ENCODE results near the gene COG5.

COG5 gene

DNA sequence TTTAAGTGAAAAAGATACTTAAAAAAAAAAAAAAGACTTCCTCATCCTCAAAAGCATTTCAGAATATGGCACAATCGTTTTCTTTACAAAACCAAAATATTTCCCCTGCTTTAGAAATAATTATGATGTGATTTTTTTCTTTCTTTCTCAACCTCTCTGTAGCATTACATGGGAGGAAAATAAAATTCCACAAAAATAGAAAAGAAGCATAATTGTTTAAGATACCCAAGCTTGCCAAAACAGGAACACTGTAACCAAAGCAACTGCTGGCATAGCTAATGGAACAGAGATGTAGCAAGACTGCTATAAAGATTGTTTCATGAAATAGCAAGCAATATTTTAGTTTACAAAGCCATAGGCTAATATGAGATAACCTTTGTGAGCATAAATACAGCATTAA lies 169.4 kb downstream of the COG5 start:
- no peak for DNase-seq (ENCODE audit: low read depth in 2 of 2)

DNA sequence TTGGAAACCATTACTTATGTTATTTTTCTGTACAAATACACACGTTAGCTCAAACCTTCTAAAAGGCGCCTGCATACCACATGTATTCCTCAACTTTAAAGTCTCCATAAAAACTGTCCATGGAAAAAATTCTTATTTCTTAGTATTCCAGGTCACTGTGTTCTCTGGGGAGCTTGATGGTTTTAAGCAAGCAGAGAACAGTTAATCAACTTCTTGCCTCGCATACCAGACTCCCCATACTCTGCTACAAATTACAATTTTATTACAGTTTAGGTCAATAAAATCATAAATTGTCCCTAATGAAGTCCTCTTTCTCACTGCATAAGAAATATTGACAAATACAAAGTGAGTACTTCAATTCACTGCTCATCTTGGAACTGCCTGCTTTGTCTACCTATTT lies 170.9 kb downstream of the COG5 start:
- DNase-seq (ENCODE audit: low read depth in 2 of 2): no peak

DNA sequence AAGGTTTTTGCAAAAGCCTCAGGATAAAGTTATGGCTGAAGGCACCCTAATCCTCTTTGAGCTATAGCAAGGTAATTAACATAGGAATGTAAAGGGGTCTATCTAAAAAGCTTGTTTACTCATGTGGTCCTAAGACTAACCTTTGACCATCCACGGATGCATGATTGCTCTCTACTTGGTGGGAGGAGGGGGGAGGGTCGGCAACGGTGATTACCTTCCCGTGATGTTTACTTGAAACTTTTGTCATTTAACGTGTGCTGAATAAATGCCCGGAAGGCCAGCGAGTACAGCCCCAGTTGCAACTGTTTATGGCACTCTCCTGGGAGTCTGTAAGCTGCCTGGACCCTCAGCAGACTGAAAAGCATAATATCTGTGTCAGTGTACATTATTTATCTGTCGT lies 172.8 kb downstream of the COG5 start:
- no peak for DNase-seq (ENCODE audit: low read depth in 2 of 2)

DNA sequence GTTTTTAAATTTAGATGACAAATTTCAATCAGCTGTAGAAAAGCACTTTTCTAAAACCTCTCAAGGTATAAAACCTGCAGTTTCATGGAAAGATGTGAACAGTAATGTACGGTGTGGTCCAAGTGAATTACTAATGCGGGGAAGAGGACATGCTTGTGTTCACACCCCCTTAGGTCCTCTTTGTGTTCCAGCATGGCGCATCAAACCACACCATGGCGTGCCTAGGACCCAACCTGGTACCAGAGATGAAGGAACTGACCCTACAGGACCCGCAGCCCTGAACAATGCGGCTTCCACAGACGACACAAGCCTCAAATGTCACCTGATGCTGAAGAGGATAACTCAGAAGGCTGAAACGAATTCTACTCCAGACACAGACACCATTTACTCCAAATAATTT lies 175.1 kb downstream of the COG5 start:
- no peak for DNase-seq (ENCODE audit: low read depth in 2 of 2)

DNA sequence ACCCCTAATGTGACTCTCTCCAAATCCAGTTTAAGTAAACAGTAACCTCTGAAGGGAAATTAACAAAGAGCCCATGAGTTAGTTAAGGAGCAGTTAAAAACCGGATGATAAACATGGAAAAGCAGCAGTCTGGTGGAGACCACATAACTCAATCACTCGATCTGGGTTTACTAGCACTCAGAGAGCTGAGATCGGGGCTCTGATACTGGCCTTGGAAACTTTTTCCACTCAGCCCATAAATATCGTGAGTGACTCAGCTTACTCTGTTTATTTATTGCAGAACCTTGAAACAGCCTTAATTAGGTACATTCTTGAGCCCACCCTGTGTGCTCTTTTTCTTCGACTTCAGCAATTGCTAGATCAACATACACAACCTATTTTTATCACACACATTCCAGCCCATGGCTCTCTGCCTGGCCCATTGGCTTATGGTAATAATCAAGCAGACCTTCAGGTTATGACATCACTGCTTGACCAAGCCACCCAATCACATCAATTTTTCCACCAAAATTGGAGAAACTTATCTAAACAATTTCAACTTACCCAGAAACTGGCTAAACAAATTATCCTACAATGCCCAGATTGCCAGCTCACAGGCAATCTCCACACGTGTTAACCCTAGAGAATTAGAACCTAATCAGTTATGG lies 176.0 kb downstream of the COG5 start:
- DNase-seq (ENCODE audit: low read depth in 2 of 2): no peak

DNA sequence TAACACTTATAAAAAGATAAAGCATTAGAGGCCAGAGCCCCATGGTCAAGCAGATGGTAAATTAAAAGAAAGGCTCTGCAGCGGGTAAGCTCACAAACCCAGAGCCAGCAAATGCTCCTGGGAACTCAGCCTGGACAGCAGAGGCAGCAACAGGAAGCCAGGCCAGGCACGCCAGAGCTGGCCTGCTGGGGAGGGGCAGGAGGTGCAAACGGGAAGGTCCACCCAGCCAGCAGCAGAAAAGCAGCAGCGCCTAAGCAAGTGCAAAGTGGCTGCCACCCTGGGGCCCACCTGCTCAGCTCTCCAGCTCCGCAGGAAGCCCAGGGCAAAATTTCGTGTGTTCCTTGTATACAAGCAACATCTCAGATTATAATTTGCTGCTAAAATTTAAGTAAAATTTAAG lies 176.6 kb downstream of the COG5 start:
- no peak for DNase-seq (ENCODE audit: low read depth in 2 of 2)

DNA sequence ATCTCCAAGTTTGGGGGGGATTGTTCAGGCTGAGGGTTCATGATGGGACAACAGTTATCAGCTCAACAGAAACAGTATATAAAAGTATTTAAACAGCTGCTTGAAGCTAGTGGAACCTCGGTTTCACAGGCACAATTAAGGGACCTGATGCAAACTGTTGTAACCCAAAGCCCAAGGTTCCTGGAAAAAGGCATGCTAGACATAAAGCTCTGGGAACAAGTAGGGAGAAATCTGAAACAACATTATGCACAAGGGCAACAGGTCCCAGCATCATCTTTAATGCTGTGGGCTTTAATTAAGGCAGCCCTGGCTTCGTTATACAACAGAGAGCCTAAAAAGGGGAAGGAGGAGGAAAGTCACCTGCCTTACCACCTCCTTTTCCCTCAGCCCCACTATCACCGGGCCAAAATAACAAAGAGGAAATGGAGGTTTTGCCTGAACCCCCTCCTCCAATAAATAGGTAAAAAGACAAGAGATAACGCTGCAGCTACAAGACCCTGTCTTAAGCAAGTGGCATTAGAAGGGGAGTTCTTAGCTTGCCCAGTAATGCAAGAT lies 177.1 kb downstream of the COG5 start:
- no peak for DNase-seq (ENCODE audit: low read depth in 2 of 2)

DNA sequence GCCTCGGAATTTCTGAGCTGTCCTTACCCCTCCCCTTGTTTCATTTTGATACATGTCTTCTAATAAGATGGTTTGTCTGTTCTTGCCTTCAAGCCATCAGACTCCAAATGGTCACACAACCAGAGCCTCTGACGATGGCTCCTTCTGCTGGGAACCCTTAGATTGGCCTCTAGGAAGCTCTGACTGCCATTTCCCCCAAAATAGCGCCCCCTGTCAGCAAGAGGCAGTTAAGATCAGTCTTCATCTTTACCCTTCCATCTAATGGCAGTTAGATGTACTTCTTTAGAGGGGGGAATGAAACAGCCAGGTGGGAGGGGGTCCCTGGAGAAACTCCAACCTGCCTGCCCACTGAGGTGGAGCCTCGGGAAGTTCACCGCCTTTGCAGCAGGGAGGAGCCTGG lies 179.7 kb downstream of the COG5 start:
- no peak for DNase-seq (ENCODE audit: low read depth in 2 of 2)

DNA sequence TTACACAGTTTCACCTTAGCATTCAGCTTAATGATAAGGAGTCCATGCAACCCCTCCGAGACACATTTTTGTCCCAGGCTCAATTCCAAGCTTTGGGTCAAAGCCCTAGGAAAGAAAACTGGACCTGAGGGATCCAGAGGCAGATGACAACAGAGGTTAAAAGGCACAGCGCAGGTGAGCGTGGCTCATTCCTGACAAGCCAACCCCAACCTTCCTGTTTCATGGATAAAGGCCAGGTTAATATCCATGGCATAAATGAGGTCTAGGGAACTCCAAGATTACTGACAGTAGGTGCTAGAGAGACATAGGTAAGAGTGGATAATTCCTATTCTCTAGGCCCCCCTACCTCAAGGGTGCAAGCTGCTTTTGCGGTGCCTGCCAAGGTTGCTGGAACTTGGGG lies 180.5 kb downstream of the COG5 start:
- no peak for DNase-seq (ENCODE audit: low read depth in 2 of 2)

DNA sequence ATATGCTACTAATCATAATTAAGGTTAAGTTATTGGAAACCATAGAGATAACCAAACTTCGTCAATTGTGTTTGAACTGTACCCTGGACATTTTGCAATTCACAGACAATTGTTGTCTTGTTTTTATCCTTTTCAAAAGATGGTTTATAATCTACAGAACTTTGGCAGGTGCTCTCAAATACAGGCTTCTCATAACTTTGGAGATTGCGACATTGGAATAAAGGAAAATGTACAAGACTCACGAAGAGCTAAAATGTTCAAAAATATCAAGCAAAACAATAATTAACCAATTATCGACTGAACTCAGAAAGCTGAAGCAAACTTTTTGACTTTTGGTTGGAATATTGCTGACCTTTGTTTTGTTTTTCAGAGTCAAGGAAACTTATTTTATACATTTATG lies 182.3 kb downstream of the COG5 start:
- DNase-seq (ENCODE audit: low read depth in 2 of 2): no peak

DNA sequence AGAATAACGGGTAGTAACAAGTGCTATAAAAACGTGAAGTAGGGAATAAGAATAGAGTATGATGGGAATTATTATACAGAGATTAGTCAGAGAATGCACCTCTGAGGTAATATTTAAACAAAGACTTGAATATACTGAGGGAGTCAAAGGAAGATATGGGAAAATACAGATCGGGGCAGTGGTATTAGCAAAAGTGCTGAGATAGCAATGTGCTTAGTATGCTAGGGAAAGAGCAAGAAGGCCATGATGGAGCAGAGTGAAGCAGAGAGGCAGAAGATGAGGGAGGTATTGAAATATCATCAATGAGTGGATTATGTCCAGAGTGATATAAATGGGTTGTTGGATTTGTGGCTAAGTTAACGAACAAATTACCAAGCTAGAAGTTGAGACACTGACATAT lies 190.4 kb downstream of the COG5 start:
- DNase-seq (ENCODE audit: low read depth in 2 of 2): no peak

DNA sequence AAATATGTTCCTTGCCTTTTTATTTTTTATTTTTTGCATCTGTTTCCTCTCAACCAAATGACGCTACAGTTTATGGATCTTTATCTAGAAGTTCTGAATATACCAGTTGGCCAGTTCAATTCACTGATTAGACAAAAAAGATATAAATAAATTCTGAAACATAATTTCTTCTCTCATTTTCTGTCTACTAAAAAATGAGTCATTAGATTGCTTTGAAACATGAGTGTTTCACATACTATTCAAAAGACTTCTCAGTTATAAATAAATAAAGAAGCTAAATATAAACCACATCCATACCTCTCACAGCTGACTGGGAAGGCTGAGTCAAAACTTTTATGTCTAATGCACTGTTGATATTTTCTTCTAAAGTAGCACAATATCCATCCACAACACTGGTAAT lies 191.4 kb downstream of the COG5 start:
- no peak for DNase-seq (ENCODE audit: low read depth in 2 of 2)

DNA sequence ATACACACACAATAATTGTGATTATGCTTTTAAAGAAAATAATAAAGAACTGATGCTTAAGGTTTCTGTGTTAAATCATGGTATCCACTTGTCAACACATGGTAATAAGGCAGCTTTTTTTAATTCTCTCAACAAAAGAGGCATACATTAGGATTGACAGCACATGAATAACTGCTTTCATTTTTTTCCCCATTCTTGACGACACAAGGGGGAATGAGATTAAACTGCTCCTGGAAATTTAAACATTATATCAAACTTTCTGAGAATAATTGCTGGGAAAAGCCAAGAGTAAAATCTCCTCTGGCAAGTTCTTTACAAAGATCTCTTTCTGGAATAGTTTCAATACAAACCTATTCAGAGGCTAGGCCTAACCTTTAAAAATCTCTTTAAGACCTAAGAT lies 192.9 kb downstream of the COG5 start:
- no peak for DNase-seq (ENCODE audit: low read depth in 2 of 2)

DNA sequence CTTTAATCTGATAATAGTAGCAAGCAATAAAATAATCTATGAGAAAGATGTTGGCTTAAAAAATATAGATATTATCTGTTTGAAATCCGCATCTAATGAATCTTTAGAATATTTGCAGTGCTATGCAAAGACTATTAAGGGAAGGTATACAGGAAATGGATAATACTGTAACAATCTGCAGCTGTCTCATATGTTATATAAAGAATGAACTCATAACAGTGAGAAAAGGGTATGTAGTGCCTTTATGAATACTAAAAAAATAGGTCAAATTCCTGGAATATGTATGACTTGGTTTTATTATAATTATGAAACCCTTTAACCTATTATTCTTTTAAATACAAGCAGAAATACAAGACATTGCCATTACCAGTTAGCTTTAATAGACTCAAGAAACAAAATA lies 198.9 kb downstream of the COG5 start:
- DNase-seq (ENCODE audit: low read depth in 2 of 2): no peak

DNA sequence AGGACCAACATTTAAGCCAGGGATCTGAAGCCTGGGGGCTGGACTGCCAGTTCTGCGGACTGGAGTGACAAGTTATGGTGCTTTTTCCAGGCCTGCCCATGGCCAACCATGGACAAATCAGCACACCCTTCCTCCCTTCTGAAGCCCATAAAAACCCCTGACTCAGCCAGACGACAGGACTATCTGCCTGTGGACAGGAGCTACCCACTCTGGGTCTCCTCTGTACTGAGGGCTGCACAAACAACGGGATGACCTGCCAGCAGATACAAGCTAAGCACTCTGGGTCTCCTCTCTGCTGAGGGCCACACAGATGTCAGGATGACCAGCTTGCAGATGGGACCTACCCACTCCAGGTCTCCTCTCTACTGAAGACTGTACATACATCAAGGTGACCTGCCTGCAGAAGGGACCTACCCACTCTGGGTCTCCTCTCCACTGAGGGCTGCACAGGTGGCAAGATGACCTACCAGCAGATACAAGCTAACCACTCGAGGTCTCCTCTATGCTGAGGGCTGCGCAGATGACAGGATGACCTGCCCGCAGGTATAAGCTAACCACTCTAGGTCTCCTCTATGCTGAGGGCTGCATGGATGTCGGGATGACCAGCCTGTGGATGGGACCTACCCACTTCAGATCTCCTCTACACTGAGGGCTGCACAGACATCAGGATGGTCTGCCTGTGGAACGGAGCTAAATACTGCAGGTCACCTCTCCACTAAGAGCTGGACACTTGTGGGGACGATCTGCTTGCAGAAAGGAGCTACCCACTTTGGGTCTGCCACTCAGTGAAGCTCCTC lies 204.0 kb downstream of the COG5 start:
- DNase-seq (ENCODE audit: low read depth in 2 of 2): no peak

DNA sequence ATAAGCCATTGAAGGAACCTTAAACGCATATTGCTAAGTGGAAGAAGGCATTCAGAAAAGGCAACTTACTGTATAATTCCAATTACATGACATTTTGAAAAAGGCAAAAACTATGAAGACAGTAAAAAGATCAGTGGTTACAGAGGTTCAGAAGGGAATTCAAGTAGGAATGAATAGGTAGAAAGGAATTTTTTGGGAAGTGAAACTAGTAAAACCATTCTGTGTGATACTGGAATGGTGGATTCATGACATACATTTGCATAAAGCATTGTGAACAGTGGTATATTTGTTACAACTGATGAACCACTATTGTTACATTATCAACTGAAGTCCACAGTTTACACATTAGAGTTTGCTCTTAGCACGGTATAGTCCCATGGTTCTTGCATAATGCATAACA lies 208.1 kb downstream of the COG5 start:
- DNase-seq (ENCODE audit: low read depth in 2 of 2): no peak

DNA sequence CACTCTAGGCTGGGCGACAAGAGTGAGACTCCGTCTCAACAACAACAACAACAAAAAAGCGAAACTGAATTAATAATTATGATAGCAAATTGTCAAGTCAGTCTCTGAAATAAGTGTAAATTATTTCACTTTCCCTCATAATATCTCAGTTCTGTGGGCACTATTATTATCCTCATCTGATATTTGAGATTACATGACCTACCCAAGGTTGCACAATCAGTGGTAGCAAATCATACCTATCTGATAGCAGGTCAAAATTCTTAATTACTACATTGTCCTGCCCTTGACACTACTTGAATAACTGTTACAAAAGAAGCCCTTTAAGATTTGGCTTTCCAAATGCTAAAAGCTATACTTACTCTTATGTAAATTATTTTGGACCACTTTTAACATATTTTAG lies 209.1 kb downstream of the COG5 start:
- DNase-seq (ENCODE audit: low read depth in 2 of 2): no peak

DNA sequence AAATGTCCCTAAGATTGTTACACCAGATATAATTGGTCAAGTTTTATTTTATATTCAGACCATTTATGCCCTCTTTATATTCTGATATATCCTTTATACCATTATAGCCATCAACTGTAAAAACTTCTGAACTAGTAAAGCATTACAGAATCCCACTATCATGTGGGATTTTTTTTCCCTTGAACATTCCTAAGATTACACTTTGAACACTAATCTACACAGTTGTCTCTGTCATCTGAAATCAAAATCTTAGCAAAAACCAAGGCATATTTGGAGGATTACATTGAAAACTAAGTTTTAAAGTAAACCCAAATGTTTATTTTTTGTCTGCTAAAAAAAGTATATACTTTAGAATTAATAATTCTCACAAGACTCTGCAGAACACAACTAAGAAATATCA lies 210.0 kb downstream of the COG5 start:
- no peak for DNase-seq (ENCODE audit: low read depth in 2 of 2)

DNA sequence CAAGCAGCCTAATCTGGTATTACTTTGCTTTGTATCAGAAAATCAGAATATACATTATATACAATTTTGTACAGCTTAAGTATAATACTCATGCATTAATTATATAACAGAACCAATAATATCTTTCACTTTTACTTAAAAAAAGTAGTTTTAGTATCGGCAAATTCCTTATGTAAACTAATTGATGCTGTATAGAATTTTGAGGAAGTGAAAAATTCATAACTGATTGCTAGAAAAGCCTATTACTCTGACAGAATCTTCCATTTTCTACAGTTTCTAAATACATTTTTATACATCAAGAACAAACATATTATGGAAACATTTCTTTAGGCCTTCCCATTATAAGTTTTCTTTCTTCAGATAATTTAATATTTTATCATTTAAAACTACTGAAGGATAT lies 217.8 kb downstream of the COG5 start:
- DNase-seq (ENCODE audit: low read depth in 2 of 2): no peak

DNA sequence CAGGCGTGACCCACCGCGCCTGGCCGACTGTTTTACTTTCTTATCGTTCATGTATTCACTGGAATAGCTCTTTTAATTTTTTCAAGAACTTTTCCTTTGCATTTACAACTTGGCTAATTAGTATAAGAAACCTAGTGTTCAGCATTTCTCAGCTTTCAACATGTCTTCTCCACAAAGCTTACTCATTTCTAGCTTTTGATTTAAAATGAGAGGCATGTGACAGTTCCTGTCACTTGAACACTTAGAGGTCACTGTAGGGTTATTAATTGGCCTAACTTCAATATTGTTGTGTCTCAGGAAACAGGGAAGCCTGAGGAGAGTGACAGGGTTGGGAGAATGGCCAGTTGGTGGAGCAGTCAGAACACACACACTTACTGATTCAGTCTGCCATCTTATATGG lies 218.9 kb downstream of the COG5 start:
- DNase-seq (ENCODE audit: low read depth in 2 of 2): no peak

DNA sequence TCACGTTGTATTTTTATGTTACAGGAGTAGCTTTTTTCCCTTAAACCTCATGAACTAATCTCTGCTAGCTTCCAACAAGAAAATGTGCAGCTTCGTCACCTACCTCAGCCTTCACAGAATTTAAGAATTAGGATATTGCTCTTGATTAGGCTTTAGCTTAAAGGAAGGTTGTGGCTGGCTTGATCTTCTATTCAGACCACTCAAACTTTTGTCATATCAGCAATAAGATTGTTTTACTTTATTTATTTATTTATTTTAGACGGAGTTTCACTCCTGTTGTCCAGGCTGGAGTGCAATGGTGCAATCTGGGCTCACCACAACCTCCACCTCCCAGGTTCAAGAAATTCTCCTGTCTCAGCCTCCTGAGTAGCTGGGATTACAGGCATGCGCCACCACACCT lies 219.4 kb downstream of the COG5 start:
- DNase-seq (ENCODE audit: low read depth in 2 of 2): no peak

DNA sequence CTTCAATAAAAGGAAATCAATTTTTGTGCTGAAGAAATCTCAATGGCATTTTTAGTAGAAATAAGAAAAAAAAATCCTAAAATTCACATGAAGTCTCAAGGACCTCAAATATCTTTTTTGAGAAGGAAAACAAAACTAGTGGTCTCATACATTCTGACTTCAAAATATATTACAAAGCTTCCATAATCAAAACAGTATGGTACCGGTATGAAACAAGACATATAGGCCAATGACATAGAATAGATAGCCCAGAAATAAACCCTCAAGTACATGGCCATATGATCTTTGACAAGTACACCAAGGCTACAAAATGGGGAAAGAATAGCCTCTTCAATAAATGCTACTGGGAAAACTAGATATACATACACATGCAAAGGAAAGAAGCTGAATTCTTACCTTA lies 225.6 kb downstream of the COG5 start:
- DNase-seq (ENCODE audit: low read depth in 2 of 2): no peak

DNA sequence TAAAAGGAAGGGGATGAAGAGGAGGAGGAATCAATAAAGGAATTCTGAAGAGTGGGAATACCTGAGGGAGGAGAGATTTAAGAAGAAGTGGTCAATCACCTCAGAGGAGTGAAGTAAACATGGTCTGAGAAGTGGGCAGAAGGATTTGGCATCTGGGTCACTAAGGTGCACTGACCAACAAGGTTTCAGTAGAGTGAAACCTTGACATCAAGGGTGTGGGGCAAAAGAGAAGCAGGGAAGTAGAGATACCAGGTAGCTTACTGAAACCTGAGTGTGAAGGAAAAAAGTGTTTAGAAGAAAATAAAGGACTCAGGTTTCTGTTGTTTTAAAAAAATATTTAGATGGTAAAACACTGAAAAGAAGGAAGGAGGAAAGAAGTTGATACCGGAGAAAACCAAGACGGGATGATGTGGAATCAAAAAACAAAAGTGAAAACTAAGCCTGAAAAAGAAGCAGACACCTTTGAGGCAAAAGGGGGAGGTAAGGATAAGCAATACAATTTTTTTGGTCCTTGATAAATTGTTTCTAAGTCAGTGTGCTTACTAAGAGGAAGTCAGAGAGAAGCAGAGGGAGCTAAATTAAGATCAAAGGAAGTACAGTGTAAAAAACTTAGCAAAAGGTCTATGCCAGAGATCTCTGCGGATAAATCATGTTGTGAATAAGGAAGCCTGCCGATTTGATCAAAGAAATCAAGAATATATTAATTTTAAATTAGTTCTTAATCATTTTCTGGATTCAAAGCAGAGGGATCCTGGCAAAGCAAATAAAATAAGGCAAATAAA lies 231.0 kb downstream of the COG5 start:
- DNase-seq (ENCODE audit: low read depth in 2 of 2): no peak
